GM19238 (cell line): Measurements from ENCODE around the gene PRDM16.

Experiments
- DNase-seq: peaks from one replicate; pipeline ENCODE4 v3.0.0; 2011; ENCODE audit warnings: low spot score; ENCODE audit not compliant: insufficient read length

The PRDM16 gene

GRCh38 chr1:3469104-3469848 lies 400.3 kb downstream of the PRDM16 start:
- DNase-seq, result no peak

- no peak for DNase-seq
These were observed 401.0 kb downstream of the PRDM16 start for GRCh38 chr1:3469849-3470649.

GRCh38 chr1:3470650-3471355 lies 401.8 kb downstream of the PRDM16 start:
- no peak for DNase-seq

- DNase-seq, result no peak
These were observed 402.5 kb downstream of the PRDM16 start for GRCh38 chr1:3471356-3472087.

GRCh38 chr1:3472088-3472850 lies 403.3 kb downstream of the PRDM16 start:
- no peak for DNase-seq

GRCh38 chr1:3472906-3473305 lies 403.9 kb downstream of the PRDM16 start:
- no peak for DNase-seq

- no peak for DNase-seq
These were observed 404.4 kb downstream of the PRDM16 start for GRCh38 chr1:3473381-3473844.

GRCh38 chr1:3474016-3474415 lies 405.0 kb downstream of the PRDM16 start:
- no peak for DNase-seq

GRCh38 chr1:3474421-3474820 lies 405.4 kb downstream of the PRDM16 start:
- DNase-seq, result no peak

- DNase-seq, result no peak
These were observed 407.0 kb downstream of the PRDM16 start for GRCh38 chr1:3475839-3476573.

- DNase-seq, result no peak
These were observed 407.7 kb downstream of the PRDM16 start for GRCh38 chr1:3476666-3477065.

- no peak for DNase-seq
These were observed 408.4 kb downstream of the PRDM16 start for GRCh38 chr1:3477241-3477995.

GRCh38 chr1:3478187-3478586 lies 409.2 kb downstream of the PRDM16 start:
- DNase-seq, result no peak

- DNase-seq, result no peak
These were observed 410.7 kb downstream of the PRDM16 start for GRCh38 chr1:3479511-3480368.

- no peak for DNase-seq
These were observed 411.3 kb downstream of the PRDM16 start for GRCh38 chr1:3480369-3480719.

GRCh38 chr1:3481046-3481445 lies 412.0 kb downstream of the PRDM16 start:
- DNase-seq, result no peak

GRCh38 chr1:3481836-3482375 lies 412.9 kb downstream of the PRDM16 start:
- DNase-seq, result no peak

GRCh38 chr1:3482378-3482849 lies 413.4 kb downstream of the PRDM16 start:
- no peak for DNase-seq
